ENCODE results near the gene FERMT1.
"Not testable (repeated sequence)": the region's sequence is repeated elsewhere in the genome, so short reads cannot be mapped to it uniquely, and the experiment has no call there.

The FERMT1 gene

DNA sequence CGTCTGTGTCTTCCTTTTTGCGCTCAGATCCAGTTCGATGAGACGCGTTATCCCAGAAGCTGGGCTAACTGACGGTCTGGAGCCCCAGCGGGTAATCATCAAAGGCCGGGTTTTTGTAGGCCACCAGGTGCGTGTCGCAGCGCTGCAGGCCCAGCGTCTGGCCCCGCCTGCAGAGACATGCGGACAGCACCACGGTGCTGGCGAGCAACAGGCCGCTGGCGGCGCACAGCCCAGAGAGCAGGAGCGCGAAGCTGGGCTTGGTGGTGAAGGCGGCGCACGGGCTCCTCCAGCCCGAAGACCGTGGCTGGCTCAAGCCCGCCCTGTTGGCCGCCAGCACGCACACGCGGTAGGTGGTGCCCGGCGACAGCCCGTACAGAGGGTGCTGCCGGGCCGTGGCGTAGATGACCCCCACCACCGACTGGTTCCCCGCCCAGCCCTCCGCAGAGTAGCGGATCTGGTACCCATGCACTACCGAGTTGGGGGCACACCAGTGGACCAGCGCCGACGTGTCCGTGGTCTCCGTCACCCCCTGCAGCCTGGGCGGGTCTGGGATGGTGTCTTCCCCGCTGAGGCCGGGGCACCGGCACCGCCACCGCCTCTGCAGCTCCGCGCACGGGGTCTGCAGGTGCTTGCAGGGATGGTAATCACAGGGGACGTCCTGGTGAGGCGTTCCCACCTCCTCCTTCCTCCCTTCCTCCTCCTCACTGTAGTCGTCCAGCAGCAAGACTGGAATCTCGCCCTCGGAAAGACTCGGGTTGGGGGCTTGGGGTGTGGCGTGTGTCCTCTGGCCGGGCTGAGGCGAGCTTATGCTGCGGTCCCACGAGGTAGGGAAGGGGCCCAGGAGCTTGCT is 81.6 kb downstream of the FERMT1 start:
- DNase-seq (ENCODE audit: low read depth, low spot score) = no peak

DNA sequence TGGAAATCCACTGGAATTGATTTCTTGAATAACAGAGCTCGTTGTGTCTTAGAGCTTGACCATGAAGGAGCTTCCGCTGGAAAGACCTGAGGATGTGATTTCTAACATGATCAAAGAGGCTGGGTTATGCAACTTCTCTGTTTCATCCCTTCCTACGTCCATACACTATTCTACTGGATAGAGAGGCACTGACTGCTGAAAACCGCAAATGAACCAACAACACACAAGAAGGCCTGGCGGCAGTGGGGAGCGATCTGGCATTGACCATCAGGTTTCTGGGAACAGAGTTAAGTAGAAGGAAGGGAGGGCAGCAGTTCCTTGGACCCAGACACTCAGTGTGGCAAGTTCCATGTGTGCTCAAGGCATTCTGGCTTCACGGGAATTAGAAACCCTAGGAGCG is 82.3 kb downstream of the FERMT1 start:
- DNase-seq (ENCODE audit: low read depth, low spot score) = no peak

DNA sequence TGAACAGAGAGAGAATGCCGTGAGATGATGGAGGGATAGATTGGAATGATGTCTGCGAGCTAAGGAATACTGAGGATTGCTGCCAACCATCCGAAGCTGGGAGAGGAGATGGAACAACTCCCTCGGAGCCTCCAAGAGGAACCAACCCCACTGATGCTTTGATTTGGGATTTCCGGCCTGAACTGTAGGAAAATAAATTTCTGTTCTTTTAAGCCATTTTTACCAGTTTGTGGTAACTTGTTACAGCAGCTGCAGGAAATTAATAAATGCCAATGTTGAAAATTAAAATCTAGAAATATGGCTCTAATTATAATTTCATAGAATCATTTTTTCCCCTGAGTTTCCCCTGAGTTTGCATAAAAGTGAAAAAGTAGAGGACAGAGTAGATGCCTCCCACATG is 83.1 kb downstream of the FERMT1 start:
- no peak for DNase-seq (ENCODE audit: low read depth, low spot score)

DNA sequence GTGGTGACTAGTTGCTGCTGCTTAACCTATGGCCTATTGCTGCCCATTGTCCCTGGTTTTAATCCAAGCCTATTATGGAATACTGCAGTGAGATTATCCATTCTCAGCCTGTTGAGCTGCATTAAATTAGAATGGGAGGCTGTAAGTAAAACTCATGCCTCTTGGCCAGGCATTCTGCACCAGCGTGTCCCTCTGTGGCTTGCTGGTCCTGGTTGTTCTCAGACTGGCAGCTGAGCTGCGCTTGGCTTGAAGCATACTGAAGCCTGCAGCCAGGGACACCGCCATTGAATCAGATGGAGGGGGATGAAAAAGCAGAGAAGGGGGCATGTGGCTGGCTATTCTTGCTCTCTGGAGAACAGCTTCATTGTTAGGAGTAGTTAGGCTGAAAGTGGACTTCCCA is 84.6 kb downstream of the FERMT1 start:
- DNase-seq (ENCODE audit: low read depth, low spot score) = no peak

DNA sequence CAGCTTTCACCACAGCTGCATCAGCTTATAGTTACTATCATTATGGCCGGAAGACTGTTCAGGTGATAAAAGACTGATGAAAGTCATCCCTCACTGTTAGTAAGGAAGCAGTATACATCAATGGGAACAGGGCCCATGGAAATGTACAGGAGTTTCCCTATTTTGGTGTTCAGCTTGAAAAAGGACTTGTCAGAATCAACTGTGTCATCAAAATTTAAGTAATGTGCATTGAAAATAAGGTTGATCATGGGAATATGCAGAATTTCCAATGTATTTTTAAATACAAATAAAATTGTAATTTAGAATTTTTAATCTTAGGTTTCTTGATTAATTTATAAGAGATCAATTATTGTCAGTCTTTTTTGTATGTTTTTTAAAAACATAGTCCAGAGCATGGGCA is 85.7 kb downstream of the FERMT1 start:
- DNase-seq (ENCODE audit: low read depth, low spot score) = no peak

DNA sequence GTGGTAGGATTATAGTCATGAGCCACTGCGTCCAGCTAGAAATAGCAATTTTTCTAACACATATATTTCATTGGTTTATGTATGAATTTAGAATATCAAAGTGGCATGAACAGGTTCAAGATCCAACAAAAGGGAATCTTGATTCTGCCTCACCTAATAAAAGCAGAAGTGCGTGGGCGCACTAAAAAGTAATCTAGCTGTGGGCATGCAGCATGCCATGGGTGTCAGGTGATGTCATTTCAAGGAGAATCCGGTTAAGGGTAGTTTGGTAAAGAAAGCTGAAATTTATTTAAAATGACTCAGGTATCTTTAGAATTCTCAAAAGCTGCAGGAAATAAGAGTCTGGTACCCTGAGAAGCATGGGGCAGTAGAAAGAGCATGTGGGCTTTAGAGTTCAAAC is 86.6 kb downstream of the FERMT1 start:
- no peak for DNase-seq (ENCODE audit: low read depth, low spot score)

DNA sequence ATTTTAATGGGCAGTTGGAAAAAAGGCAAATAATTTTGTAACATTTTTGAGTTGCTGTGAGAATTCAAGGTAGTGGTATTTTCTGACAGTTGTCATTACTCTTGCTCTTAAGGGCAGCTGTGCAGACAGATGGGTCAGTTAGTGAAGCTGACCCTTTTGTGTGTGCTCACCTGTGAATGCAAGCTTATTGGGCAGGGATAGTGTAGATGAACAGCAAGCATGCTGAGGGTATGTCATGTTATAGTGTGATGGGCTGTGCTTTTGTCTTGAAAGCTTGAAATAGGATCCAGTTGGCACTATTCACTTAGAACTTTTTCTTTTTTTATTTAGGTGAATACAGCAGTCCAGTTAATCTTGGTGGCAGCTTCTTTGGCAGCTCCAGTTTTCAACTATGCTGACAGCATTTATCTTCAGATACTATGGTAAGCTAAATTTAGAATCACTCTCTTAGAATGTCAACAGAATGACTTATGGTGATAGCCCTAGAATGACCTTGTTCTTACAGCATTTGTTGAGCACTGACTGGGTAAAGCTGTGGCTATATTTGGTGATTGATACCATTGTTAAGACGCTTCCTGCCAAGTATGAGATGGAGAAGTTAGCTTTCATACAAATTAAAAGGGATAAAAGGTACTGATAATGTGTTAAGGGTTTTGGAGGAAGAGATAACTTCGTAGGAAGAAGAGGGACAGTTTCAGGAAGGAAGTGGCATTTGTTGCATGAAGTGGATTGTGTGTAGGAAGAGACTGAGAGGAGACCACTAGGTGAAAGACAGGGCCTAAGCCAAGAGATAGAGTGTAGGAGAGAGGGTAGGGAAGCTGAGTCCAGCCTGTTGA is 88.5 kb downstream of the FERMT1 start:
- DNase-seq (ENCODE audit: low read depth, low spot score) = peak; percentile 7

DNA sequence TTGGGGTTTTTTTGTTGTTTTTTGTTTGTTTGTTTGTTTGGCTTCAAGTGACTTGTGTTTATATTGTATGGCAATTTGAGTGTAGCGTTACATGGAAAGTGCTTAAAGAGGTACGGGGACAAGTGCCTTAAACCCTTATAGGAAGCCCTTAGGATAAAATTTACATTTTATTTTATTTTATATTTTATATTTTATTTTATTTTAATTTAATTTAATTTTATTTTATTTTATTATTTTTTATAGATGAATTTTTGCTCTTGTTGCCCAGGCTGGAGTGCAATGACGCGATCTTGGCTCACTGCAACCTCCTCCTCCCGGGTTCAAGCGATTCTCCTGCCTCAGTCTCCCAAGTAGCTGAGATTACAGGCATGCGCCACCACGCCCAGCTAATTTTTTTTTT is 89.9 kb downstream of the FERMT1 start:
- DNase-seq (ENCODE audit: low read depth, low spot score) = not testable (repeated sequence)

DNA sequence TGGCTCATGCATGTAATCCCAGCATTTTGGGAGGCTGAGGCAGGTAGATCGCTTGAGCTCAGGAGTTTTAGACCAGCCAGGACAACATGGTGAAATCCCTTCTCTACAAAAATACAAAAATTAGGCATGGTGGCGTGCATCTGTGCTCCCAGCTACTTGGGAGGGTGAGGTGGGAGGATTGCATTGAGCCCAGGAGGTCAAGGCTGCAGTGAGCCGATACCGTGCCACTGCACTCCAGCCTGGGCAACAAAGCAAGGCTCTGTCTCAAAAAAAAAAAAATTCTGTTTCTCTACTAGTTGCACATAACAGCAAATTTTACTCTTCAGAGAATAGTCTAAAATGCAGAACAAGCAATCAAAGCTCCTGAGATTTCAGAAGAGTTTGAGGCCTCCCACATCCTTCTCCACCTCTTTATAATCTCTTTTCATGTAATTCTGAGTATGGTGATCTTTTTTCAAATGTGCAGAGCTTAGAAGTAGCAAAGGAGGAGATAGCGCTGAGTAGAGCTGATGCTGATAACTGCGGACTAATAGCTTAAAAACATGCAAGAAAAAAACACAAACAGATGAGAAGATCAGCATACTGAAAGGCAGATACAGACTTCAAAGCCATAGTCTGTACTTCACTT is 92.3 kb downstream of the FERMT1 start:
- no peak for DNase-seq (ENCODE audit: low read depth, low spot score)

DNA sequence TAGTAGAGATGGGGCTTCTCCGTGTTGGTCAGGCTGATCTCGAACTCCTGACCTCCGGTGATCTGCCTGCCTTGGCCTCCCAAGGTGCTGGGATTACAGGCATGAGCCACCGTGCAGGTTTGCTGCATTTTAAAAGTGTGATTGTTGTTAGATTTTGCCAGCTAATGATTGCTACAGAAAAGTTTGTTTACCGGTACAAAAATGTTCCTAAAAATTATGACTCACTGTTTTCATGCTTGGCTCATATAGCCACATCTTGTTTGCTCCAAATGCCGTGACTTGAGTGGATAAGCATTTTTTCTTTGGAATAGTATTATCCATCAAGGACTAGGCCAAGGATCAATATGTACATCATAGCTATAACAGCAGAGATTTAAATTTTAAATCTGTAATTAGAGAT is 93.3 kb downstream of the FERMT1 start:
- DNase-seq (ENCODE audit: low read depth, low spot score) = no peak

DNA sequence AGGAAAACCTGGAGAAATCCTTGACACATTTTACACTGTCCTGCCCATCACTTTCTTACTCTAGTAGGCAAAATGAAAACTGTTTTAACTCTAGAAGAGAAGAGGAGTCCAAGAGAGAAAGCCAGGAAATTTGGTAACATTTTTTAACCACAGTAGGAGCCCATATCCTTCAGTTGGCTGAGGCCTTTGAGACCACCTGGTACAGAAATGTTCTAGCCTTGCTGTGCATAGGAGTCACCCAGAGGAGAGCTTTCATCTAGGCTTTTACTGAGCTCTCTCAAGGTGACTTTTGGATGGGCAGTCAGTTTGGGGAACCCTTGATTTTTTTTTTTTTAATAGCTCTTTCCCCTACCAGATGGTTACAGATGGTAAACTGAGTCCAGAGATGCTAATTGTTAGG is 94.0 kb downstream of the FERMT1 start:
- DNase-seq (ENCODE audit: low read depth, low spot score) = no peak

DNA sequence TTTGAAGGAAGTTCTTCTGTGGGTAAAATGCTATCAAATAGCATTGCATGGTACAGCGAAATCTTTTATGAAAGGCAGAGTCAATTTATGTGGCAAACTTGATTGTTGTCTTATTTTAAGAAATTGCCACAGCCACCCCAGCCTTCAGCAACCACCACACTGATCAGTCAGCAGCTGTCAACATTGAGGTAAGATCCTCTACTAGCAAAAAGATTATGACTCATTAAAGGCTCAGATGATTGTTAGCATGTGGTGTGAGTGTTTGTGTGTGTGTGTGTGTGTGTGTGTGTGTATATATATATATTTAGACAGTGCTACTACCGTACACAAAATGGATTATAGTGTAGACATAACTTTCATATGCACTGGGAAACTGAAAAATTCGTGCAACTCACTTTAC is 96.8 kb downstream of the FERMT1 start:
- DNase-seq (ENCODE audit: low read depth, low spot score) = no peak

Measured in astrocyte of the hippocampus (primary cell).